NT2/D1 (cell line): ENCODE results near the gene HOXC10.

Experiments used
- DNase-seq: peaks from one replicate; pipeline ENCODE4 v3.0.0-alpha.2; 2011; ENCODE audit warnings: low read depth, low spot score
- H3K27me3 ChIP-seq: 2 replicates; pipeline ENCODE4 v1.6.0; 2011; ENCODE audit warnings: mild to moderate bottlenecking; ENCODE audit not compliant: insufficient read length, insufficient read depth
- H3K36me3 ChIP-seq: 2 replicates; pipeline ENCODE4 v1.6.1; 2011; ENCODE audit warnings: mild to moderate bottlenecking, low read length, mixed read lengths; ENCODE audit not compliant: insufficient read depth, insufficient read length
- H3K4me1 ChIP-seq: 2 replicates; pipeline ENCODE4 v1.5.1; 2011; ENCODE audit not compliant: insufficient read depth, insufficient read length
- H3K4me3 ChIP-seq: 2 replicates; pipeline ENCODE4 v1.5.1; 2011; ENCODE audit warnings: low read depth; ENCODE audit not compliant: insufficient read length
- H3K9ac ChIP-seq: 2 replicates; pipeline ENCODE4 v1.6.0; 2011; ENCODE audit warnings: low read depth; ENCODE audit not compliant: insufficient read length
- H3K9me3 ChIP-seq: 2 replicates; pipeline ENCODE4 v1.5.1; 2011; ENCODE audit warnings: mild to moderate bottlenecking, low read length; ENCODE audit not compliant: insufficient read depth
- SUZ12 ChIP-seq: IDR thresholded peaks from 2 replicates; pipeline ENCODE4 v1.6.1; 2011; ENCODE audit not compliant: insufficient read length, insufficient read depth; ENCODE audit errors: extremely low read depth
- YY1 ChIP-seq: IDR thresholded peaks from 2 replicates; pipeline ENCODE4 v1.6.1; 2011; ENCODE audit not compliant: insufficient read length, insufficient read depth
- ZNF274 ChIP-seq: IDR thresholded peaks from 2 replicates; pipeline ENCODE4 v1.6.1; 2011; ENCODE audit warnings: mild to moderate bottlenecking, low read depth, low read length

The HOXC10 gene

DNA sequence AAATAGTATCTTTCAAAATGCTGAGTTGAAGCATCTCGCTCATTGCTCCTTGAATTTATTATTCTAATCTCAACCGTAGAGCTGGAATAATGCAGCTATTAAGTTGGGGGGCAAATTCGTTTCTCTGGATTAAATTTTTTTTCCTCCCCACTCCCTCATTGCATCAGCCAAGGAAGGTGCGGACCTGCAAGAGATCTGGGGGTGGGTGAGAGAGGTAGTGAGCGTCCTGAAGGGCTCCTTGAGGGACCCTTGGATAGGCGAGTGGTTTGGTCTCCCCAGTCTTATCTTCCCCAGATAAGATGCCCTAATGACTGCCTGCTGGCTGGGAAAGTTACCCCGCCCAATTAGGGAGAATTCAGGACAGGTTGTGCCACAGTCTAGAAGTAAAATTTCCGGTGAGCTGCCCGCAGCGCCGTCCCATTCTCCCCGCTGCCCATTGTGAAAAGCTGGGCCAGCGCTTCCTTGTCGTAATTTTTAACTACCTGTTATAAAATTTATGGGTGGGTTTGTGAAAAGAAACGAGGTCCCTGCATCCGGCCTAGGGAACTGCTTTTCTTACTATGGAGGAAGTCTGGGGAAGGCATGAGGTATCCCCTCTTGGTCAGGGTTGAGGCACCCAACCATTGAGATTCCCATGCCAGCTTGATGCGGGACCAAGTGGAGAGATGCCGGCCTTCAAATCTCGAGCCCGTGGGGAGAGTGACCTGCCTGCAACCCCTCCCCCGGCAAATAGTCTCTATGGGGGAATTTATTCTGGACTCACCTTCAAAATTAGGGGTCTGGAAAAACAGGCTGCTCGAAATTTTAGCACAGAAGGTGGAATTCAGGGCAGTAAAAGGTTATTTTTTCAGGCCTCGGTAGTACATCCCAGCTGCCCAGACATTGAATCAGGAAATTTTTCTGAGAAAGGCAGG, 30.3 kb downstream of the HOXC10 start:
- DNase-seq, result no peak
- TF ChIP-seq SUZ12 (peak; percentile 44), YY1 (no peak), ZNF274 (no peak)
- no peak overlapping the region for H3K9ac ChIP-seq
- H3K9me3 ChIP-seq, result no peaks in the 10 kb centered on the region
- no peak overlapping the region for H3K4me3 ChIP-seq
- peaks cover 98% of the 10 kb centered on the region for H3K27me3 ChIP-seq
- H3K4me1 ChIP-seq, result peaks cover 4% of the 10 kb centered on the region
- no peaks in the 10 kb centered on the region for H3K36me3 ChIP-seq

DNA sequence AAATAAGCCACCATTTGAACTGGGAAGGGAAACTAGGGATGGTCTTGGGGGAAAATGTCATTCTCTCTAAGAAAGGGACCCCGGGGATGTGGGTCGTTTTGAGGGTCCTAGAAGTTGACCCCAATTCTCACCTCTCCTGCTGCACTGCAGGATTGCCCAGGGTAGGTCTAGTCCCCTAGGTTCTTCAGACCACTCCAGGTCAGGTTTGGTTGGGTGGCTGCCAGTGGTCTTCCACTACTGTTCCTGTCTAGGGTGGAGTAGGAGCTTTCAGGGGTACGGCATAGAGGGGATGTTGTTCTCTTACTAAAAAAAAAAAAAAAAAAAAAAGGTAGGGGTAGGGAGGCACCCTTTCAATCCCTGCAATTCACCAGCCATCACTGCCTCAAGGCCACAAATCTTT, 31.1 kb downstream of the HOXC10 start:
- peaks cover 4% of the 10 kb centered on the region for H3K4me1 ChIP-seq
- DNase-seq, result no peak
- no peaks in the 10 kb centered on the region for H3K9me3 ChIP-seq
- no peak overlapping the region for H3K4me3 ChIP-seq
- no peak overlapping the region for H3K9ac ChIP-seq
- TF ChIP-seq SUZ12 (no peak), ZNF274 (no peak), YY1 (no peak)
- H3K27me3 ChIP-seq, result peaks cover 98% of the 10 kb centered on the region
- H3K36me3 ChIP-seq, result no peaks in the 10 kb centered on the region

DNA sequence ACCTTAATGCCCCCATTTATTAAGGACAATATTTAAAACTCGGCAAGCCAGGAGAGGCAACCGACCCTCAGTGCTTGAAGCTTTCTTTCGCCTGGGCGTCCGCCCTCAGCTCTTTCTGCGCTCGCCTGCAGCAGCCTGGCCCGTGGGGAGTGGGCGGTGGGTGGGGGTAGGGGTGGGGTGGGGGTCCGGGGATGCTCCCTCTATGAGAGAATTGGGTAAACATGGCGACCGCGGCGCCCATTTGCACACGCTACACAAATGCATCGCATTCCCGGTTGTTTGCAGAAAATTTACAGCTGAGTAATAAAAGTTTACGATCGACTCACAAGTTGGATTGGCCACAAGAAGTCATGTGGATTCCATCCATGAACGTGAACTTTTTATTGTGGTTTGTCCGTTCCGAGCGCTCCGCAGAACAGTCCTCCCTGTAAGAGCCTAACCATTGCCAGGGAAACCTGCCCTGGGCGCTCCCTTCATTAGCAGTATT, 31.6 kb downstream of the HOXC10 start:
- Histone ChIP-seq H3K9ac (no peak overlapping the region), H3K36me3 (no peaks in the 10 kb centered on the region), H3K4me1 (peaks cover 4% of the 10 kb centered on the region), H3K9me3 (no peaks in the 10 kb centered on the region), H3K27me3 (peaks cover 98% of the 10 kb centered on the region), H3K4me3 (no peak overlapping the region)
- TF ChIP-seq ZNF274 (no peak), SUZ12 (peak; percentile 23)
- DNase-seq, result no peak

DNA sequence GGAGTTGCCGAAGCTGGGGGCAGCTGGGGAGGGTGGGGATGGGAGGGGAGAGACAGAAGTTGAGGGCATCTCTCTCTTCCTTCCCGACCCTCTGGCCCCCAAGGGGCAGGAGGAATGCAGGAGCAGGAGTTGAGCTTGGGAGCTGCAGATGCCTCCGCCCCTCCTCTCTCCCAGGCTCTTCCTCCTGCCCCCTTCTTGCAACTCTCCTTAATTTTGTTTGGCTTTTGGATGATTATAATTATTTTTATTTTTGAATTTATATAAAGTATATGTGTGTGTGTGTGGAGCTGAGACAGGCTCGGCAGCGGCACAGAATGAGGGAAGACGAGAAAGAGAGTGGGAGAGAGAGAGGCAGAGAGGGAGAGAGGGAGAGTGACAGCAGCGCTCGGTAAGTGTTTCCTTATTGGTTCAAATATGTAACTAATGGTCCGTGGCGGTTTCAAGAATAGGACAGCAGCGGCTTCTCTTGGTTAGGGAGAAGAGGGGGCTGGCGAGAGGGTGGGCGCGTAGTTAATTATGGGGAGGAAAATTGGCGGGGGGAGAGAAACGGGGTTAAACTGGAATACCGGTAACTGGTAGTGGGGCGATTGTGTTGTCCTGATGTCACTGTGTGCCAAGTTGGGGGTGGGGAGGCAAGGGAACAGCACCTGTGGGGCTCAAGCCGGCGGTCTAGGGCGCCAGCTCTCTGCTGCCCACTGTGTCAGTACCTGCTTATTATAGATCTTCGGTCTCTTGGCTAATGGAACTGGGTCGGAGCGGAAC, 32.3 kb downstream of the HOXC10 start:
- DNase-seq, result no peak
- TF ChIP-seq SUZ12 (peak; percentile 7), YY1 (no peak), ZNF274 (no peak)
- no peaks in the 10 kb centered on the region for H3K36me3 ChIP-seq
- H3K9ac ChIP-seq, result no peak overlapping the region
- no peak overlapping the region for H3K4me3 ChIP-seq
- H3K9me3 ChIP-seq, result no peaks in the 10 kb centered on the region
- H3K27me3 ChIP-seq, result peaks cover 99% of the 10 kb centered on the region
- H3K4me1 ChIP-seq, result peaks cover 6% of the 10 kb centered on the region

DNA sequence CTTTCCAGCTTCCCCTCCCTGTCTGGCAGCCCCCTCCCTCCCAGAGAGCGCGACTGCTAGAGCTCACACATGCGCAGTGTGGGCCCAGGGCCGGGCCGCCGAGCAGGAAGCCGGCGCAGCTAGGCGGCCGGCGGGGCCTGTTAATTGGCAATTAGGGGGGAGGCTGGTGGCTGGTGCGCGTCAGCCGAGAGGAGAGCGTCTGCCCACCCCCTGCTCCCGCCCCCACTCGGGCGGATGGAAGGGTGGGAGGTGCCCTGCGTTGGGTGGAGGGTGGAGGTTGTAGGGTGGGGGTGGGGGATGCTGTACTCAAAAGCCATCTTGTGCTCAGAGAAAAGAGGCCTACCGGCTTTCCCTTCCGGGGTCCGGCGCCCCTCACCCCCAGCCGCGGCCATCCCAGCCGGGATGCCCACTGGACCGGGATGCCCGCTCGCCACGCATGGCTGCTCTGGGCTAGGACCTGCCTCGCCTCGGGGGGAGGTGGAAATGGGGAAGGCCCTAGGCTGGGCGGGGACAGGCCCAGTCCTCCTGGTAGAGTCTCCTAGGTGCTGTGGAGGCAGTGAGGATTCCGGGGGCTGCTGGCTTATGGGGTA, 33.0 kb downstream of the HOXC10 start:
- Histone ChIP-seq H3K9ac (peak overlapping the region; percentile 50), H3K4me1 (peaks cover 6% of the 10 kb centered on the region), H3K9me3 (no peaks in the 10 kb centered on the region), H3K4me3 (peak overlapping the region; percentile 18), H3K36me3 (no peaks in the 10 kb centered on the region), H3K27me3 (peaks cover 99% of the 10 kb centered on the region)
- no peak for DNase-seq
- TF ChIP-seq ZNF274 (no peak), SUZ12 (peak; percentile 13), YY1 (no peak)

DNA sequence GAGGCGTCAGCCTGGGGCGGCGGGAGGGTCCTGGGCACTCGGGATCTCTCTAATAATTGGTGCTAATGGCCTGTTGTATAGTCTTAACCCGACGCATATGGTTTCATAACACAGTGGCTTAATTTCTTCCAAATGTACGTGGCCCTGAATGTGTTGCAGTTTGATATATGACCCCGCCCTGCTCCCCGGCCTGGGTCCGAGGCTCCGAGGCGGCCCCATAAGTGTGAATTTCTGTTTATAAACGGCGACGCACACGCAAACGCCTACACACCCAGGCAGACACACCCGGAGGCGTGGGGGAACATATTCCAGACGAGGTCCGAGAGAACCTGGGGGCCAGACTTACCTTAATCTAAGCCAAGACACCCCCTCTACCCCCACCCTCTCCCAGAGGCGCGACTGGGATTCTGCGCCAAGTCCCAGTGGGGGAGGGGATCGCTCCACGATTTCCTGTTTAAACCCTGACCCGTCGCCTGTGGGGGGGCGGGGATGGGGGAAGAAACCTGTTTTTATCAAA, 33.6 kb downstream of the HOXC10 start:
- no peak overlapping the region for H3K9ac ChIP-seq
- H3K4me1 ChIP-seq, result peaks cover 6% of the 10 kb centered on the region
- peak; percentile 31 for TF ChIP-seq SUZ12
- no peak for TF ChIP-seq ZNF274
- no peak for DNase-seq
- peak overlapping the region; percentile 18 for H3K4me3 ChIP-seq
- peaks cover 99% of the 10 kb centered on the region for H3K27me3 ChIP-seq
- no peaks in the 10 kb centered on the region for H3K36me3 ChIP-seq
- no peaks in the 10 kb centered on the region for H3K9me3 ChIP-seq
